IMR-90 (cell line): ENCODE results near the gene ZDHHC4. TPM values are rescaled to one million over a fixed set of nuclear protein-coding genes. Genes with fewer than 3 reads are reported as not detected.

Source experiments
- ATAC-seq: fragments of 200-7000 bp; cut with Tn5 transposase; 2 replicates; pipeline ENCODE4 v1.9.1; 2020; ENCODE audit warnings: low read depth, mild to moderate bottlenecking, moderate library complexity
- BruUV-seq: library from RNA; stranded (reverse); fragments of 400-500 nt; replicated peaks from 2 replicates; lab custom pipeline; 2021; lab: Mats Ljungman, UMichigan
- CTCF ChIA-PET: fragments of 300-600 bp; formaldehyde crosslinking; extraction: SDS; loops from one replicate; lab custom pipeline; 2021; ENCODE audit warnings: antibody characterized with exemption; lab: Yijun Ruan, JAX
- POLR2A ChIA-PET: fragments of 300-600 bp; sonication (Branson Sonifier 250); formaldehyde crosslinking; loops from one replicate; lab custom pipeline; 2022; ENCODE audit warnings: antibody characterized with exemption; ENCODE audit not compliant: unreplicated experiment; lab: Charles Lee
- DNase-seq: peaks from one replicate; pipeline ENCODE4 v3.0.0; 2013
- H2AFZ ChIP-seq: replicated peaks from 2 replicates; pipeline ENCODE3; 2013; ENCODE audit warnings: low read length, mild to moderate bottlenecking; ENCODE audit not compliant: poor library complexity
- H2AK5ac ChIP-seq: 2 replicates; pipeline ENCODE4 v1.6.1; 2013; ENCODE audit warnings: low read depth, low read length, inconsistent platforms
- H2AK9ac ChIP-seq: replicated peaks from 2 replicates; pipeline ENCODE3; 2013; ENCODE audit warnings: mild to moderate bottlenecking, low read depth, low read length, moderate library complexity; ENCODE audit not compliant: poor library complexity
- H2BK120ac ChIP-seq: 2 replicates; pipeline ENCODE4 v1.6.1; 2013; ENCODE audit warnings: low read depth, low read length, inconsistent platforms
- H2BK15ac ChIP-seq: 3 replicates; pipeline ENCODE4 v1.6.1; 2013; ENCODE audit warnings: low read depth, low read length, inconsistent platforms
- H2BK20ac ChIP-seq: 2 replicates; pipeline ENCODE4 v1.6.1; 2013; ENCODE audit warnings: low read depth, mild to moderate bottlenecking, inconsistent platforms, low read length, moderate library complexity
- H2BK5ac ChIP-seq: 2 replicates; pipeline ENCODE4 v1.6.1; 2013; ENCODE audit warnings: mild to moderate bottlenecking, low read depth, low read length, inconsistent platforms; ENCODE audit not compliant: poor library complexity, severe bottlenecking
- H3K14ac ChIP-seq: replicated peaks from 2 replicates; pipeline ENCODE4 v1.6.1; 2013; ENCODE audit warnings: low read depth, low read length, inconsistent platforms
- H3K18ac ChIP-seq: 2 replicates; pipeline ENCODE4 v1.6.1; 2013; ENCODE audit warnings: low read depth, low read length, control low read depth
- H3K23ac ChIP-seq: 2 replicates; pipeline ENCODE4 v1.6.1; 2013; ENCODE audit warnings: low read depth, low read length, inconsistent platforms
- H3K27ac ChIP-seq: 2 replicates; pipeline ENCODE4 v1.5.1; 2013; ENCODE audit warnings: mild to moderate bottlenecking, control low read depth, low read length; ENCODE audit not compliant: insufficient read depth
- H3K27me3 ChIP-seq: 2 replicates; pipeline ENCODE4 v1.6.1; 2013; ENCODE audit warnings: low read length; ENCODE audit not compliant: control insufficient read depth, insufficient read depth
- H3K36me3 ChIP-seq: 2 replicates; pipeline ENCODE4 v1.6.1; 2013; ENCODE audit warnings: low read length, mixed read lengths; ENCODE audit not compliant: control insufficient read depth, insufficient read depth
- H3K4ac ChIP-seq: 2 replicates; pipeline ENCODE4 v1.6.1; 2013; ENCODE audit warnings: low read depth, low read length, inconsistent platforms
- H3K4me1 ChIP-seq: 2 replicates; pipeline ENCODE4 v1.6.1; 2013; ENCODE audit warnings: low read length, mixed read lengths; ENCODE audit not compliant: control insufficient read depth, insufficient read depth
- H3K4me2 ChIP-seq: 2 replicates; pipeline ENCODE4 v1.6.1; 2013; ENCODE audit warnings: low read depth, mild to moderate bottlenecking, control low read depth, low read length, moderate library complexity
- H3K4me3 ChIP-seq: 2 replicates; pipeline ENCODE4 v1.5.1; 2013; ENCODE audit warnings: low read depth, mild to moderate bottlenecking, control low read depth, low read length, moderate library complexity; ENCODE audit not compliant: insufficient read depth
- H3K56ac ChIP-seq: 2 replicates; pipeline ENCODE4 v1.6.1; 2013; ENCODE audit warnings: low read length, inconsistent platforms; ENCODE audit not compliant: insufficient read depth; ENCODE audit errors: extremely low read depth
- H3K79me1 ChIP-seq, 2 experiments: 2 replicates each; pipeline ENCODE4 v1.6.1; 2013; ENCODE audit warnings: low read length in 2 of 2, inconsistent platforms in 1 of 2, low read depth in 1 of 2
- H3K9ac ChIP-seq: 2 replicates; pipeline ENCODE4 v1.6.1; 2013; ENCODE audit warnings: low read depth, low read length, control low read depth
- H3K9me1 ChIP-seq: 2 replicates; pipeline ENCODE4 v1.6.1; 2013; ENCODE audit warnings: low read length, inconsistent platforms; ENCODE audit not compliant: insufficient read depth
- H3K9me3 ChIP-seq: 2 replicates; pipeline ENCODE4 v1.6.1; 2013; ENCODE audit warnings: low read length; ENCODE audit not compliant: control insufficient read depth, insufficient read depth
- H4K20me1 ChIP-seq: 2 replicates; pipeline ENCODE4 v1.6.1; 2013; ENCODE audit warnings: low read length, inconsistent platforms; ENCODE audit not compliant: insufficient read depth
- H4K5ac ChIP-seq: 2 replicates; pipeline ENCODE4 v1.6.1; 2013; ENCODE audit warnings: mild to moderate bottlenecking, low read depth, low read length, control low read depth
- H4K8ac ChIP-seq, 2 experiments: 2 replicates each; pipeline ENCODE4 v1.6.1; 2013; ENCODE audit warnings: low read depth in 2 of 2, low read length in 2 of 2, control low read depth in 1 of 2, inconsistent platforms in 1 of 2
- H4K91ac ChIP-seq: 2 replicates; pipeline ENCODE4 v1.6.1; 2013; ENCODE audit warnings: low read depth, low read length, inconsistent platforms; ENCODE audit not compliant: insufficient read depth
- CTCF ChIP-seq: conservative IDR thresholded peaks from 2 replicates; pipeline ENCODE4 v1.5.1; 2012; ENCODE audit warnings: mild to moderate bottlenecking, low read depth, low read length, improper control_type of control experiment
- MXI1 ChIP-seq: IDR thresholded peaks from 2 replicates; pipeline ENCODE4 v1.6.1; 2012; ENCODE audit warnings: low read depth, mild to moderate bottlenecking, low read length, moderate library complexity, borderline replicate concordance
- SMC3 ChIP-seq: fragments of 150-350 bp; IDR thresholded peaks from 2 replicates; pipeline ENCODE4 v1.6.1; 2016; ENCODE audit warnings: low read depth, mild to moderate bottlenecking, antibody characterized with exemption, low read length, moderate library complexity
- WGBS, 2 experiments: methylation state at CpG; one replicate each; pipeline versions ENCODE4 v1.1.5 to v1.1.7; 2013; ENCODE audit warnings: missing lambda C conversion rate in 2 of 2; ENCODE audit not compliant: insufficient read length in 1 of 2; ENCODE audit errors: extremely low coverage in 2 of 2; 5-methylcytosine and 5-hydroxymethylcytosine counted together
- dilution Hi-C: fragments of 300-500 bp; cut with HindIII; formaldehyde crosslinking; loops from one replicate; pipeline ENCODE4 v1.14.3; 2018; ENCODE audit warnings: low sequenced_read_pairs; ENCODE audit not compliant: unreplicated experiment
- in situ Hi-C: fragments of 300-500 bp; cut with MboI; formaldehyde crosslinking; loops from 3 replicates; pipeline ENCODE4 v1.14.3; 2019; ENCODE audit warnings: low sequenced_read_pairs, inconsistent platforms, mixed read lengths
- intact Hi-C: fragments of 100-400 bp; cut with micrococcal nuclease; formaldehyde crosslinking; loops from 2 replicates; pipeline ENCODE4 v1.10.0; 2022
- polyA plus RNA-seq, 3 experiments: library from polyadenylated mRNA; depleted of rRNA; stranded (reverse); fragments of >200 nt; gene quantifications; 2 replicates each; pipeline ENCODE4 v1.2.3, GENCODE V29; 2012; ENCODE audit warnings: low replicate concordance in 1 of 3
- total RNA-seq: library from RNA; depleted of rRNA; stranded (reverse); fragments of >200 nt; gene quantifications from 2 replicates; pipeline ENCODE4 v1.2.3, GENCODE V29; 2012; rRNA removed

The ZDHHC4 gene
- total and polyA plus RNA-seq, 2 of the 4 experiments (the other 2 are of a cell fraction): 43.9 to 58.3 TPM

GRCh38 chr7:6637544-6638229 lies 60.4 kb downstream of the ZDHHC4 start:
- peak overlapping the region; percentile 53 for H2AK9ac ChIP-seq
- H4K91ac ChIP-seq: no peak overlapping the region; the same call in 1 of the 2 replicates
- H3K9me1 ChIP-seq: peaks cover 10% of the 10 kb centered on the region; the same call in 1 of the 2 replicates
- ChIA-PET POLR2A (no interaction called here), CTCF (no interaction called here)
- ATAC-seq (peak; percentile 62), DNase-seq (peak; percentile 8)
- intact Hi-C loops: no loop called here
- peak overlapping the region; percentile 77 for H3K9ac ChIP-seq
- peaks cover 7% of the 10 kb centered on the region for H3K4me1 ChIP-seq
- no peaks in the 10 kb centered on the region for H3K27me3 ChIP-seq
- H2BK20ac ChIP-seq: no peak overlapping the region
- H2BK15ac ChIP-seq: no peak overlapping the region
- no peak for TF ChIP-seq SMC3
- TF ChIP-seq CTCF: peak; percentile 31; the same call in 1 of the 2 replicates
- no peak; the same call in 1 of the 2 replicates for TF ChIP-seq MXI1
- peak overlapping the region; percentile 62; the same call in 1 of the 2 replicates for H2AK5ac ChIP-seq
- no peak overlapping the region for H2BK120ac ChIP-seq
- no peak overlapping the region for H4K5ac ChIP-seq
- H3K18ac ChIP-seq: no peak overlapping the region
- WGBS, 2 experiments: 4% methylated on average over 29 of the region's 60 CpGs; no CpG with 5 or more reads in 1 of the 2 experiments
- H3K79me1 ChIP-seq: peaks cover 19 to 46% of the 10 kb centered on the region in 2 experiments
- H3K23ac ChIP-seq: no peak overlapping the region
- H2AFZ ChIP-seq: peak overlapping the region; percentile 82
- H3K14ac ChIP-seq: 0 out of 2 replicates have a peak overlapping the region, but pooled peaks have one; percentile 48
- peak overlapping the region; percentile 95 for H3K4me2 ChIP-seq
- dilution Hi-C loops: no loop called here
- H2BK5ac ChIP-seq: no peak overlapping the region
- H3K9me3 ChIP-seq: no peaks in the 10 kb centered on the region
- H3K4me3 ChIP-seq: peak overlapping the region; percentile 95
- peak overlapping the region; percentile 57; the same call in 1 of the 2 replicates for H3K27ac ChIP-seq
- in situ Hi-C loops: no loop called here
- peak overlapping the region; percentile 2; the same call in 1 of the 2 replicates for H3K4ac ChIP-seq
- 0 out of 2 replicates have a peak, but pooled peaks cover 7% of the 10 kb centered on the region for H4K20me1 ChIP-seq
- BruUV-seq: no TSS peak
- H4K8ac ChIP-seq: no peak overlapping the region; a peak in 1 of 4 replicates
- H3K56ac ChIP-seq: no peak overlapping the region
- H3K36me3 ChIP-seq: peaks cover 25% of the 10 kb centered on the region

Other genes starting within 250 kb of the ZDHHC4 start
- 13.1 and 13.9 TPM in 2 replicates for gene FAM220A, start 228.5 kb upstream of the ZDHHC4 start, total RNA-seq
- 11.4 and 11.5 TPM in 2 replicates for gene FAM220A, start 228.5 kb upstream of the ZDHHC4 start, polyA plus RNA-seq (2012; rRNA removed)
- 127 and 128 TPM in 2 replicates for gene RAC1, start 202.9 kb upstream of the ZDHHC4 start, total RNA-seq
- gene RAC1, start 202.9 kb upstream of the ZDHHC4 start, polyA plus RNA-seq (2012; rRNA removed): 360 and 364 TPM in 2 replicates
- gene DAGLB, start 129.5 kb upstream of the ZDHHC4 start, total RNA-seq: 33.5 and 35.3 TPM in 2 replicates
- gene DAGLB, start 129.5 kb upstream of the ZDHHC4 start, polyA plus RNA-seq (2012; rRNA removed): 23.4 and 24.5 TPM in 2 replicates
- gene KDELR2, start 93.3 kb upstream of the ZDHHC4 start, total RNA-seq: 162 and 259 TPM in 2 replicates
- 226 and 237 TPM in 2 replicates for gene KDELR2, start 93.3 kb upstream of the ZDHHC4 start, polyA plus RNA-seq (2012; rRNA removed)
- not detected in 2 replicates for gene GRID2IP, start 26.0 kb upstream of the ZDHHC4 start, total RNA-seq
- gene GRID2IP, start 26.0 kb upstream of the ZDHHC4 start, polyA plus RNA-seq (2012; rRNA removed): not detected in 2 replicates
- gene INTS15, start 12.6 kb downstream of the ZDHHC4 start, total RNA-seq: 6.1 and 7.0 TPM in 2 replicates
- gene INTS15, start 12.6 kb downstream of the ZDHHC4 start, polyA plus RNA-seq (2012; rRNA removed): 20.4 and 20.8 TPM in 2 replicates
- 3.3 and 3.4 TPM in 2 replicates for gene ZNF853, start 38.2 kb downstream of the ZDHHC4 start, total RNA-seq
- gene ZNF853, start 38.2 kb downstream of the ZDHHC4 start, polyA plus RNA-seq (2012; rRNA removed): 3.4 TPM in 2 replicates
- 3.2 and 6.1 TPM in 2 replicates for gene ZNF316, start 59.9 kb downstream of the ZDHHC4 start, total RNA-seq
- 7.2 and 8.8 TPM in 2 replicates for gene ZNF316, start 59.9 kb downstream of the ZDHHC4 start, polyA plus RNA-seq (2012; rRNA removed)
- 20.8 and 22.8 TPM in 2 replicates for gene ZNF12, start 129.5 kb downstream of the ZDHHC4 start, total RNA-seq
- gene ZNF12, start 129.5 kb downstream of the ZDHHC4 start, polyA plus RNA-seq (2012; rRNA removed): 5.4 and 8.2 TPM in 2 replicates
- not detected in 2 replicates for gene RSPH10B2, start 176.6 kb downstream of the ZDHHC4 start, total RNA-seq
- not detected in 2 replicates for gene RSPH10B2, start 176.6 kb downstream of the ZDHHC4 start, polyA plus RNA-seq (2012; rRNA removed)
- 25.5 and 33.3 TPM in 2 replicates for gene CCZ1B, start 248.8 kb downstream of the ZDHHC4 start, total RNA-seq
- gene CCZ1B, start 248.8 kb downstream of the ZDHHC4 start, polyA plus RNA-seq (2012; rRNA removed): 34.3 and 41.0 TPM in 2 replicates